ENCODE results near the gene TANGO2.
A peak's percentile ranks its signal among the peaks of the same experiment; 100 is the strongest.

The TANGO2 gene

GRCh38 chr22:20026204-20026908 is 5.4 kb downstream of the TANGO2 start:
- ChIA-PET CTCF (no interaction called here), POLR2A (no interaction called here)
- no peak for DNase-seq (ENCODE audit: extremely low spot score)
- TF ChIP-seq HDGF (IDR thresholded peaks at IDR 0.05; ENCODE audit: borderline replicate concordance) (no peak), PKNOX1 (IDR thresholded peaks at IDR 0.05) (no peak), CTBP1 (IDR thresholded peaks at IDR 0.05; ENCODE audit: borderline replicate concordance) (no peak), ELF4 (IDR thresholded peaks at IDR 0.05) (no peak), LEF1 (IDR thresholded peaks at IDR 0.05; ENCODE audit: borderline replicate concordance) (no peak), SUZ12 (IDR thresholded peaks at IDR 0.05) (no peak), FOXK2 (IDR thresholded peaks at IDR 0.05) (no peak)

- TF ChIP-seq FOXK2 (IDR thresholded peaks at IDR 0.05) (no peak), L3MBTL2 (conservative IDR thresholded peaks at IDR 0.05) (peak; percentile 92)
- ChIA-PET POLR2A (no interaction called here), CTCF (no interaction called here)
- no peak for DNase-seq (ENCODE audit: extremely low spot score)
Measured at GRCh38 chr22:20026996-20027601, 6.2 kb downstream of the TANGO2 start.

GRCh38 chr22:20027966-20028854 is 7.3 kb downstream of the TANGO2 start:
- no peak for DNase-seq (ENCODE audit: extremely low spot score)

GRCh38 chr22:20028855-20029549 is 8.1 kb downstream of the TANGO2 start:
- no peak for TF ChIP-seq HDGF (IDR thresholded peaks at IDR 0.05; ENCODE audit: borderline replicate concordance)
- TF ChIP-seq NFRKB (IDR thresholded peaks at IDR 0.05) = no peak
- no peak for TF ChIP-seq L3MBTL2 (conservative IDR thresholded peaks at IDR 0.05)
- no peak for TF ChIP-seq FOXA1 (IDR thresholded peaks at IDR 0.05)
- no peak for TF ChIP-seq FOXM1 (IDR thresholded peaks at IDR 0.05; ENCODE audit: borderline replicate concordance)
- TF ChIP-seq PKNOX1 (IDR thresholded peaks at IDR 0.05) = no peak
- TF ChIP-seq BHLHE40 (IDR thresholded peaks at IDR 0.05; ENCODE audit: borderline replicate concordance) = no peak
- TF ChIP-seq ELF4 (IDR thresholded peaks at IDR 0.05) = no peak
- TF ChIP-seq LEF1 (IDR thresholded peaks at IDR 0.05; ENCODE audit: borderline replicate concordance) = no peak
- TF ChIP-seq ZNF384 (IDR thresholded peaks at IDR 0.05) = no peak
- no peak for TF ChIP-seq SUZ12 (IDR thresholded peaks at IDR 0.05)
- TF ChIP-seq FOXK2 (IDR thresholded peaks at IDR 0.05) = no peak
- no peak for TF ChIP-seq ARNT (IDR thresholded peaks at IDR 0.05)
- no peak for TF ChIP-seq CTBP1 (IDR thresholded peaks at IDR 0.05; ENCODE audit: borderline replicate concordance)
- no peak for TF ChIP-seq SP1 (IDR thresholded peaks at IDR 0.05)
- no peak for TF ChIP-seq TARDBP (IDR thresholded peaks at IDR 0.05)
- DNase-seq (ENCODE audit: extremely low spot score) = no peak
- ChIA-PET POLR2A (no interaction called here), CTCF (interaction anchor here (1.1 kb wide), 1 partner anchor 267 kb away, joined by 4 read pairs; no protein-coding TSS in a partner anchor)

More at GRCh38 chr22:20027966-20028854, 7.3 kb downstream of the TANGO2 start:
- peak; percentile 38; the same call in 1 of the 2 replicates for TF ChIP-seq PKNOX1 (IDR thresholded peaks at IDR 0.05)
- no peak for TF ChIP-seq FOXA1 (IDR thresholded peaks at IDR 0.05)
- POLR2A ChIA-PET = no interaction called here
- CTCF ChIA-PET = no interaction called here

- CTCF ChIA-PET = interaction anchor here (1.1 kb wide), 2 partner anchors 8 to 268 kb away, joined by 3 to 4 read pairs; no protein-coding TSS in a partner anchor
- TF ChIP-seq TARDBP (IDR thresholded peaks at IDR 0.05) = no peak
- no peak for TF ChIP-seq FOXK2 (IDR thresholded peaks at IDR 0.05)
- no peak for TF ChIP-seq NFRKB (IDR thresholded peaks at IDR 0.05)
- TF ChIP-seq ZNF384 (IDR thresholded peaks at IDR 0.05) = no peak
- no peak for TF ChIP-seq SUZ12 (IDR thresholded peaks at IDR 0.05)
- no peak for TF ChIP-seq L3MBTL2 (conservative IDR thresholded peaks at IDR 0.05)
- no peak for TF ChIP-seq PKNOX1 (IDR thresholded peaks at IDR 0.05)
- no peak for TF ChIP-seq CTBP1 (IDR thresholded peaks at IDR 0.05; ENCODE audit: borderline replicate concordance)
- no peak for TF ChIP-seq BHLHE40 (IDR thresholded peaks at IDR 0.05; ENCODE audit: borderline replicate concordance)
- no peak for TF ChIP-seq ELF4 (IDR thresholded peaks at IDR 0.05)
- TF ChIP-seq ARNT (IDR thresholded peaks at IDR 0.05) = no peak
- DNase-seq (ENCODE audit: extremely low spot score) = no peak
- POLR2A ChIA-PET = no interaction called here
Measured at GRCh38 chr22:20029550-20030225, 8.8 kb downstream of the TANGO2 start.
